Natural killer cell treated with Interleukin-12 subunit alpha and Interleukin-12 subunit beta and Interleukin-15 and Interleukin-18, amount 100 ng/mL, for 72 hours (primary cell): ENCODE results near the gene ATRNL1. TPM values are rescaled to one million over a fixed set of nuclear protein-coding genes. Genes with fewer than 3 reads are reported as not detected.

Source experiments
- ATAC-seq, 2 donors: fragments of 150-1000 bp; cut with Tn5 transposase in 1 of 2; sonication (Bioruptor Pico), chemical (Tn5 transposase) in 1 of 2; 2 replicates each; pipeline ENCODE4 v1.10.0; 2021
- DNase-seq: peaks from one replicate; pipeline ENCODE4 v3.0.0; 2022; ENCODE audit warnings: low spot score
- H3K27ac Mint-ChIP-seq, 2 donors: 1 replicate in 1 of 2; 2 replicates in 1 of 2; pipeline ENCODE4 v1.8.0; 2022; ENCODE audit warnings: mixed read lengths in 2 of 2, mild to moderate bottlenecking in 1 of 2, moderate library complexity in 1 of 2
- H3K27me3 Mint-ChIP-seq, 2 donors: 1 replicate in 1 of 2; 2 replicates in 1 of 2; pipeline ENCODE4 v1.8.0; 2022; ENCODE audit warnings: mixed read lengths in 2 of 2
- H3K36me3 Mint-ChIP-seq: one replicate; pipeline ENCODE4 v1.8.0; 2022; ENCODE audit warnings: mixed read lengths
- H3K4me1 Mint-ChIP-seq, 2 donors: 1 replicate in 1 of 2; 2 replicates in 1 of 2; pipeline ENCODE4 v1.8.0; 2022; ENCODE audit warnings: low read depth in 2 of 2, mixed read lengths in 2 of 2, mild to moderate bottlenecking in 1 of 2
- H3K4me3 Mint-ChIP-seq: one replicate; pipeline ENCODE4 v1.8.0; 2022; ENCODE audit warnings: mixed read lengths
- H3K9me3 Mint-ChIP-seq: 2 replicates; pipeline ENCODE4 v1.8.0; 2022; ENCODE audit warnings: mixed read lengths
- total RNA-seq, 2 donors: library from RNA; stranded (reverse); gene quantifications; one replicate each; pipeline ENCODE4 v1.2.3, GENCODE V29; 2022

Gene ATRNL1
- total RNA-seq, 2 donors from 2014 or later = not detected

- Mint-ChIP-seq H3K36me3 (no peaks in the 10 kb centered on the region), H3K9me3 (no peaks in the 10 kb centered on the region), H3K4me3 (no peak overlapping the region), H3K27ac (no peak overlapping the region), H3K4me1 (no peaks in the 10 kb centered on the region), H3K27me3 (no peaks in the 10 kb centered on the region)
- DNase-seq (no peak), ATAC-seq (no peak)
Measured at GRCh38 chr10:115980470-115980869, 887.3 kb downstream of the ATRNL1 start.

- Mint-ChIP-seq H3K36me3 (no peaks in the 10 kb centered on the region), H3K27ac (no peak overlapping the region), H3K9me3 (peaks cover 4% of the 10 kb centered on the region), H3K4me1 (no peaks in the 10 kb centered on the region), H3K4me3 (no peak overlapping the region), H3K27me3 (no peaks in the 10 kb centered on the region)
- DNase-seq (no peak), ATAC-seq (no peak)
Measured at GRCh38 chr10:115981081-115981480, 887.9 kb downstream of the ATRNL1 start.

GRCh38 chr10:115982076-115982475, 888.9 kb downstream of the ATRNL1 start:
- no peak overlapping the region for H3K4me3 Mint-ChIP-seq
- H3K27ac Mint-ChIP-seq = no peak overlapping the region
- no peak for DNase-seq
- no peak for ATAC-seq
- H3K9me3 Mint-ChIP-seq = peaks cover 10% of the 10 kb centered on the region
- H3K36me3 Mint-ChIP-seq = no peaks in the 10 kb centered on the region
- H3K4me1 Mint-ChIP-seq = no peaks in the 10 kb centered on the region
- H3K27me3 Mint-ChIP-seq = no peaks in the 10 kb centered on the region

GRCh38 chr10:115982526-115982925, 889.4 kb downstream of the ATRNL1 start:
- no peak for DNase-seq
- Mint-ChIP-seq H3K27ac (no peak overlapping the region), H3K27me3 (no peaks in the 10 kb centered on the region), H3K36me3 (no peaks in the 10 kb centered on the region), H3K4me3 (no peak overlapping the region), H3K4me1 (no peaks in the 10 kb centered on the region), H3K9me3 (peaks cover 12% of the 10 kb centered on the region)
- ATAC-seq = no peak

GRCh38 chr10:115985786-115986185, 892.6 kb downstream of the ATRNL1 start:
- no peak for ATAC-seq
- no peak overlapping the region for H3K4me3 Mint-ChIP-seq
- H3K36me3 Mint-ChIP-seq = no peaks in the 10 kb centered on the region
- DNase-seq = no peak
- H3K27me3 Mint-ChIP-seq = no peaks in the 10 kb centered on the region
- no peaks in the 10 kb centered on the region for H3K4me1 Mint-ChIP-seq
- H3K27ac Mint-ChIP-seq = no peak overlapping the region
- peaks cover 25% of the 10 kb centered on the region for H3K9me3 Mint-ChIP-seq

- Mint-ChIP-seq H3K27me3 (no peaks in the 10 kb centered on the region), H3K36me3 (no peaks in the 10 kb centered on the region), H3K27ac (no peak overlapping the region), H3K9me3 (peaks cover 29% of the 10 kb centered on the region), H3K4me3 (no peak overlapping the region), H3K4me1 (no peaks in the 10 kb centered on the region)
- DNase-seq (no peak), ATAC-seq (no peak)
Measured at GRCh38 chr10:115988380-115988779, 895.2 kb downstream of the ATRNL1 start.

- ATAC-seq = no peak
- H3K27ac Mint-ChIP-seq = no peak overlapping the region
- H3K4me3 Mint-ChIP-seq = no peak overlapping the region
- H3K36me3 Mint-ChIP-seq = no peaks in the 10 kb centered on the region
- peaks cover 32% of the 10 kb centered on the region for H3K9me3 Mint-ChIP-seq
- no peaks in the 10 kb centered on the region for H3K27me3 Mint-ChIP-seq
- H3K4me1 Mint-ChIP-seq = no peaks in the 10 kb centered on the region
- DNase-seq = no peak
Measured at GRCh38 chr10:115989621-115990020, 896.5 kb downstream of the ATRNL1 start.

- Mint-ChIP-seq H3K4me3 (no peak overlapping the region), H3K36me3 (no peaks in the 10 kb centered on the region), H3K27ac (no peak overlapping the region), H3K27me3 (no peaks in the 10 kb centered on the region), H3K9me3 (peaks cover 27% of the 10 kb centered on the region), H3K4me1 (no peaks in the 10 kb centered on the region)
- DNase-seq (no peak), ATAC-seq (no peak)
Measured at GRCh38 chr10:115992236-115992986, 899.2 kb downstream of the ATRNL1 start.

GRCh38 chr10:115996031-115996430, 902.9 kb downstream of the ATRNL1 start:
- H3K27ac Mint-ChIP-seq = no peak overlapping the region
- no peaks in the 10 kb centered on the region for H3K27me3 Mint-ChIP-seq
- no peaks in the 10 kb centered on the region for H3K36me3 Mint-ChIP-seq
- ATAC-seq = no peak
- peaks cover 22% of the 10 kb centered on the region for H3K9me3 Mint-ChIP-seq
- no peak overlapping the region for H3K4me3 Mint-ChIP-seq
- no peak for DNase-seq
- H3K4me1 Mint-ChIP-seq = no peaks in the 10 kb centered on the region

GRCh38 chr10:115998301-115998700, 905.1 kb downstream of the ATRNL1 start:
- DNase-seq (no peak), ATAC-seq (no peak)
- Mint-ChIP-seq H3K4me1 (no peaks in the 10 kb centered on the region), H3K27ac (no peak overlapping the region), H3K36me3 (no peaks in the 10 kb centered on the region), H3K4me3 (no peak overlapping the region), H3K9me3 (peaks cover 22% of the 10 kb centered on the region), H3K27me3 (no peaks in the 10 kb centered on the region)

Other genes starting within 250 kb of the ATRNL1 start
- 10 to 100 TPM; 10.4 to 19.4 TPM for gene TRUB1, start 155.2 kb upstream of the ATRNL1 start, total RNA-seq